ENCODE results near the gene PUS1. TPM values are rescaled to one million over a fixed set of nuclear protein-coding genes. Genes with fewer than 3 reads are reported as not detected.

The PUS1 gene
- total RNA-seq, 1 donor, result 4.5 TPM

DNA sequence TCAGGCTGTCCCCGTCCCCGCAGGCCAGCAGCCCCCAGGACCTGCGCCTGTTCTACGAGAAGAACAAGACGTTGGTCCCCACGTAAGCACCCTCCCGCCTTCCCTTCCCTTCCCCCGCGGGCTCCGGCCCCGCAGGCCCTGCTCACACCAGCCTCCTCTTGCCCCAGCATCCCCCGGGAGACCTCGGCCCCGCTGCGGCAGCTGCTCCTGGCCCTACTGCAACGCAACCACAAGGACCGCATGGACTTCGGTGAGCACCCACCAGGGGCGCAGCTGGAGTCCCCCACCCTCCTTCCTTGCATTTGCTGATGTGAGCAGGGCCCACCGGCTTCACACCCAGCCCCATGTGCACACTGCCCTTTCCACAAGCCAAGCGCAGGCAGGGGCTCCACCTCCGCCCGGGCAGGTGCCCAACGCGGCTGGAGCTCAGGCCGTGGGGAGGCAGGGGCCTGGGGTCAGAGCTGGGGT is 19.3 kb upstream of the PUS1 start:
- Histone ChIP-seq H3K4me1 (ENCODE audit: insufficient read depth, low read length) (no peaks in the 10 kb centered on the region), H3K27me3 (ENCODE audit: insufficient read depth, low read length) (no peaks in the 10 kb centered on the region), H3K9me3 (ENCODE audit: low read depth, low read length) (no peaks in the 10 kb centered on the region), H3K4me3 (ENCODE audit: low read length) (no peak overlapping the region)

DNA sequence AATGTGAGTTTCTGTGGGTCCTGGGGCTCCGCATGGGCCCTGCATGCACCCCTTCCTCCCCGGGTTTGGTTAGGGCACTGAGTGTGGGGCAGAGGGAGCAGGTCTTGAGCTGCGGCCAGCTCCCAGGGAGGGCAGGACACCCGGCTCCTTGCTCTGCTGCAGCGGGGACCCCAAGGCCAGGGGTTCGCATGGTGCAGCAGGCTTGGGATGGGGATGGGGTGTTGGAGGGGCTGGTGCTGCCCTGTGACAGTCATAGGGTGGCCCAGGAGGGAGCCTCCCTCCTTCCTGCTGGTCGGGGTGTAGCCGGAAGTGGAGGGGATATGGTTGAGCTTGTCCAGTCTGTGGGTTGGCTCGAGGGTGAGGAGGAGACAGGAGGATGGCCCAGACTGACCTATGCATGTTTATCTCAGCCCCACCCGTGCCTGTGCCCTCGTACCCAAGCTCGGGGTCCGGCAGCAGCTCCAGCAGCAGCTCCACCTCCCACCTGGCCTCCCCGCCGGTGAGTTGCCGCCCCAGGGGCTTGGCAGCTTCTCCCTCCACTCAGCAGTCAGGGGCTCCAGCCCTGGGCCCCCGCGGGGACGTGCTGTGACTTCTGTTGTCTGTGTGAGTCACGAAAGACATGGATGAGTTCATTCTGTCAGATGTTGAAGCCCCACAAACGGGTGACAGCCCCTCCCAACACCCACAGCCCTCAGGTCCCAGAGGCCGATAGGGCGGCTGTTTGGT is 18.6 kb upstream of the PUS1 start:
- H3K27me3 ChIP-seq (ENCODE audit: insufficient read depth, low read length), result no peaks in the 10 kb centered on the region
- H3K4me1 ChIP-seq (ENCODE audit: insufficient read depth, low read length), result no peaks in the 10 kb centered on the region
- no peak overlapping the region for H3K4me3 ChIP-seq (ENCODE audit: low read length)
- no peaks in the 10 kb centered on the region for H3K9me3 ChIP-seq (ENCODE audit: low read depth, low read length)

DNA sequence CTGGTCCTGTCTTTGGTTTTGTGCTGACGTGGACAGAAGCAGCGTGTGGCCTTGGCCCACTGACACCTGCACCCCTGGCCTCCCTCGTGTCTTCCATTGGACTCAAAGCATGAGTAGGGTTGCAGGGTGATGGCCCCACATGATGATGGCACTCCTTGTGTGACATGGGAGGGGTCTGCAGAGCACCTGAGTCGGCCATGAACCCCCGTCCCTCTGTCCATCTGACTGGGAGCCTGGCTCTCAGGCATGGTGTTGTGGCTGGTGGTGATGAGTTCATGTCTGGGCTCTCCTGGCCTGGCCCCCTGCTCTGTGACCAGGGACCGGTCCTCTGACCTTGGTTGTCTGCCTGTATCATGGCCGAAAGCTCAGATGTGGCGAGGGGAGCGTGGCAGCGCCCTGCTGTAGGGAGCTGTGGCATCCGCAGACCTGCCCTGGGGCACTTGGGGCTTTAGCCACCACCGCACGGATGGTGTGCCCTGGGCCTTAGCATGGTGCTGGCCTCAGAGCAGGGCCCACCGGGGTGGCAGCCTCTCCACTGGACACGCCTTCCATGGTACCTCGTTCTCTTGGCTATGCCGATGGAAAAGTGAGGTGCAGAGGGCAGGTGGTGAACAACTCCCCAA is 17.9 kb upstream of the PUS1 start:
- H3K27me3 ChIP-seq (ENCODE audit: insufficient read depth, low read length), result no peaks in the 10 kb centered on the region
- H3K4me3 ChIP-seq (ENCODE audit: low read length), result no peak overlapping the region
- H3K9me3 ChIP-seq (ENCODE audit: low read depth, low read length), result no peaks in the 10 kb centered on the region
- no peaks in the 10 kb centered on the region for H3K4me1 ChIP-seq (ENCODE audit: insufficient read depth, low read length)

DNA sequence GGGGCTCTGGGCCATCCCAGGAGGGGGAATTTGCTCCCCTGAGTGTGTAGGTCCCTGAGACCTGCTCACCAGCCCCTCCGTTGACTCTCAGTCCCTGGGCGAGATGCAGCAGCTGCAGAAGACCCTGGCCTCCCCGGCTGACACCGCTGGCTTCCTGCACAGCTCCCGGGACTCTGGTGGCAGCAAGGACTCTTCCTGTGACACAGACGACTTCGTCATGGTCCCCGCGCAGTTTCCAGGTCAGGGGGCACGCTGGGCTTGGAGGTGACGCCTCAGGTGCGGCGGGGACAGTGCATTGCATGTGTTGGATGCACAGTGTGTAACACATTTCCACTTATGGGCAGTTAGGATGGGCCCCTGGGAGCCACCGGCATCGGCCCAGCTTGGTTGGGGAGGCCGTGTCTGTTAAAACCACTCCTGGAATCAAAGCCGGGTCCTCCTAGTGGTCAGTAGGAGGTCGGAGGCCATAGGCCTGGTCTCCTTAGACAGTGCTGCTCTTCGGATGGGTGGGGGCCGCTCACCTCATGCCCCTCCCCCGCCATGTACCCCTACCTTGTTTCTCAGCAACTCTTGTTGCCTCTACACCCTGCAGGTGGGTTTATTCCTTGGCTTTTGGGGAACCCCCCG is 17.1 kb upstream of the PUS1 start:
- no peaks in the 10 kb centered on the region for H3K27me3 ChIP-seq (ENCODE audit: insufficient read depth, low read length)
- no peaks in the 10 kb centered on the region for H3K9me3 ChIP-seq (ENCODE audit: low read depth, low read length)
- H3K4me1 ChIP-seq (ENCODE audit: insufficient read depth, low read length), result no peaks in the 10 kb centered on the region
- no peak overlapping the region for H3K4me3 ChIP-seq (ENCODE audit: low read length)

DNA sequence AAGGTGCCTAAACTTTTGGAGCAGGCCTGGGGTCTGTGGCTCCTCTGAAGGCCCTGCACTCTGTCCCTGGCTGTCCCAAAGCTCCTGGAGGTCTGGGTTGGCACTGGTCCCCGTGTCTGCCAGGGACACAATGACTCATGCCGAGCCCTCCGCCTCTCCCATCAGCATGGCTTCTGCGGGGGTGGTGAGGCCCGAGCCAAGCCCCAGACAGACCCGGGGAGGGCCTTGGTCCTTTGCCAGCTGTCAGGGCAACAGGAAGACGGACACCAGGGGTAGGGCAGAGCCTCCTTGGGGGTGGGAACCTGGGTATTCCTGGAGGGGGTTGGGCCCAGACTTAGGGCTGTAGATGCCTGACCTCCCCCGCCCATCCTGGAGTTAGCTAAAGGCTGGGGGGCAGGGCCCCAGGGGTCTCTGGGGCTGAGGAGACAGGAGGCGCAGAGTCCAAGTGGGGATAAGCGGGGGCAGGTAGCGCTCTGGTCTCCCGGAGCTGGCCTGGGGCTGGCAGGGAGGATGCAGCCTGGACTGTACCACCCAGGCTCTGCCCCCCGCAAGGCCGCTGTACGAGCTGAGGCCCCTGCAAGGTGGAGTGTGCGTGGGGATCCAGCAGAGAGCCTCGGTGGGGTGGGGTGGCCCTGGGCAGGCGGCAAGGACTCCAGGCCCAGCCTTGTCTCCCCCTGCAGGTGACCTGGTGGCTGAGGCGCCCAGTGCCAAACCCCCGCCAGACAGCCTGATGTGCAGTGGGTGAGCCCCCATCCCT is 16.4 kb upstream of the PUS1 start:
- no peaks in the 10 kb centered on the region for H3K27me3 ChIP-seq (ENCODE audit: insufficient read depth, low read length)
- no peaks in the 10 kb centered on the region for H3K4me1 ChIP-seq (ENCODE audit: insufficient read depth, low read length)
- H3K9me3 ChIP-seq (ENCODE audit: low read depth, low read length), result no peaks in the 10 kb centered on the region
- no peak overlapping the region for H3K4me3 ChIP-seq (ENCODE audit: low read length)

DNA sequence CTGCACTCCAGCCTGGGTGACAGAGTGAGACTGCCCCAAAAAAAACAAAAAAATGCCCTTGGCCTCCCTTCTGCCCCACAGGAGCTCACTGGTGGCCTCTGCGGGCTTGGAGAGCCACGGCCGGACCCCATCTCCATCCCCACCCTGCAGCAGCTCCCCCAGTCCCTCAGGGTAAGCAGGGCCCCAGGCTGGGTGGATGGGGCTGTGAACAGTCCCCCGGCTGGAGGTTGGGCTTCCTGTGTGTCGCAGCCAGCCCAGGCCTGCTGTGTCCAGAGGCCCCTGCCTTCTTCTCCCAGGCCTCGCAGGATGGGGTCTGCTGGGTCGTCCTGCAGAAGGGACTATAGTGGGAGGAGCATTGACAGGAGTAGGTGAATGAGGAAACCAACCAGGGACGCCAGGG is 15.4 kb upstream of the PUS1 start:
- Histone ChIP-seq H3K27me3 (ENCODE audit: insufficient read depth, low read length) (no peaks in the 10 kb centered on the region), H3K4me3 (ENCODE audit: low read length) (no peak overlapping the region), H3K4me1 (ENCODE audit: insufficient read depth, low read length) (no peaks in the 10 kb centered on the region), H3K9me3 (ENCODE audit: low read depth, low read length) (no peaks in the 10 kb centered on the region)

DNA sequence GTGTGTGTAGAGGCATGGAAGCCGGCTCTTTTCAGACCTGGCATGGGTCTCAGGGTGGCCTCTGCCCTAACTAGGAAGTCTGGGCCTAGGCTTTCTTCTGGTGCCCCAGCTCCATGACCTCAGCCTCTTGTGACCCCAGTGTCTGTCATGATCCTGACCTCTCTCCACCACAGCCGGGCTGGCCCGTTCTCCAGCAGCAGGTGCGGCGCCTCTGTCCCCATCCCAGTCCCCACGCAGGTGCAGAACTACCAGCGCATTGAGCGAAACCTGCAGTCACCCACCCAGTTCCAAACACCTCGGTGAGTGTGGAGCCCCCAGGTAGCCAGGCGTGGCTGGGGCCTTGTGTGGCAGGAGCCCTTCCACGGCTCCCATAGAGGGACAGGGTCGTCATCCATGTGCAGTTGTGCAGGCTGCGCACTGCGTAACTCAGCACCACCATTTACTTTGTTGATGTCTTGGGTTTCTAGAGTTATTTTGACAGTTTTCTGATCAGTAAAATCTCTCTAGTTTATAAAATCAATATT is 14.8 kb upstream of the PUS1 start:
- H3K4me3 ChIP-seq (ENCODE audit: low read length), result no peak overlapping the region
- H3K27me3 ChIP-seq (ENCODE audit: insufficient read depth, low read length), result no peaks in the 10 kb centered on the region
- no peaks in the 10 kb centered on the region for H3K4me1 ChIP-seq (ENCODE audit: insufficient read depth, low read length)
- no peaks in the 10 kb centered on the region for H3K9me3 ChIP-seq (ENCODE audit: low read depth, low read length)

DNA sequence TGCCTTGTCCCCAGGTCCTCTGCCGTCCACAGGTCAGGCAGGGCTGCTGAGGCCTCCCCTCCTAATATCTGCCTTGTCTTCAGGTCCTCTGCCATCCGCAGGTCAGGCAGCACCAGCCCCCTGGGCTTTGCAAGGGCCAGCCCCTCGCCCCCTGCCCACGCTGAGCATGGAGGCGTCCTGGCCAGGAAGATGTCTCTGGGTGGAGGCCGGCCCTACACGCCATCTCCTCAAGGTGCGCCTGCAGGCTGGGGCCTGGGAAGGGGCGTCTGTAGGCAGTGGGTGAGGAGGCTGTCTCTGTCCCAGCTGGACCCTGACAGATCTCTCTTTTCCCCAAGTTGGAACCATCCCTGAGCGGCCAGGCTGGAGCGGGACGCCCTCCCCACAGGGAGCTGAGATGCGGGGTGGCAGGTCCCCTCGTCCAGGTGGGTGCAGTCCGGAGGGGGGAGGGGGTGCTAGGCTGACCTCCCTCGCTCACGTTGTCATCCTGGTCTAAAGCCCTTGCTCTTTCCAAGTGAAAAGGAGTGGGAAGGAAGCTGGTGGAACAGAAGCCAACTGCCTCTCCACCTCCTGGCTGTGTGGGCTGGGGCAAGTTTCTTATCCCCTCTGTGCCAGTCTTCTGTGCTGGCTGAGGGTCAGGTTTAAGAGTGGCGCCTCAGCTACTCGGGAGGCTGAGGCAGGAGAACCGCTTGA is 13.9 kb upstream of the PUS1 start:
- Histone ChIP-seq H3K27me3 (ENCODE audit: insufficient read depth, low read length) (no peaks in the 10 kb centered on the region), H3K4me1 (ENCODE audit: insufficient read depth, low read length) (no peaks in the 10 kb centered on the region), H3K4me3 (ENCODE audit: low read length) (no peak overlapping the region), H3K9me3 (ENCODE audit: low read depth, low read length) (no peaks in the 10 kb centered on the region)

DNA sequence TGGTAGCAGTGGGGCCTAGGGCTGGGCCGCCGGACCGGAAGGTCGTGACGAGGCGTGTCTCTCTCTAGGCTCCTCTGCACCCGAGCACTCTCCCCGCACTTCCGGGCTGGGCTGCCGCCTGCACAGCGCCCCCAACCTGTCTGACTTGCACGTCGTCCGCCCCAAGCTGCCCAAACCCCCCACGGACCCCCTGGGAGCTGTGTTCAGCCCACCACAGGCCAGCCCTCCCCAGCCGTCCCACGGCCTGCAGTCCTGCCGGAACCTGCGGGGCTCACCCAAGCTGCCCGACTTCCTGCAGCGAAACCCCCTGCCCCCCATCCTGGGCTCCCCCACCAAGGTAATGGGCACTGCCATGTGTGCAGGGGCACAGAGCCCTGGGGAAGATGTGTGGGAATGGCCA is 13.3 kb upstream of the PUS1 start:
- Histone ChIP-seq H3K4me3 (ENCODE audit: low read length) (no peak overlapping the region), H3K9me3 (ENCODE audit: low read depth, low read length) (no peaks in the 10 kb centered on the region), H3K4me1 (ENCODE audit: insufficient read depth, low read length) (no peaks in the 10 kb centered on the region), H3K27me3 (ENCODE audit: insufficient read depth, low read length) (no peaks in the 10 kb centered on the region)

DNA sequence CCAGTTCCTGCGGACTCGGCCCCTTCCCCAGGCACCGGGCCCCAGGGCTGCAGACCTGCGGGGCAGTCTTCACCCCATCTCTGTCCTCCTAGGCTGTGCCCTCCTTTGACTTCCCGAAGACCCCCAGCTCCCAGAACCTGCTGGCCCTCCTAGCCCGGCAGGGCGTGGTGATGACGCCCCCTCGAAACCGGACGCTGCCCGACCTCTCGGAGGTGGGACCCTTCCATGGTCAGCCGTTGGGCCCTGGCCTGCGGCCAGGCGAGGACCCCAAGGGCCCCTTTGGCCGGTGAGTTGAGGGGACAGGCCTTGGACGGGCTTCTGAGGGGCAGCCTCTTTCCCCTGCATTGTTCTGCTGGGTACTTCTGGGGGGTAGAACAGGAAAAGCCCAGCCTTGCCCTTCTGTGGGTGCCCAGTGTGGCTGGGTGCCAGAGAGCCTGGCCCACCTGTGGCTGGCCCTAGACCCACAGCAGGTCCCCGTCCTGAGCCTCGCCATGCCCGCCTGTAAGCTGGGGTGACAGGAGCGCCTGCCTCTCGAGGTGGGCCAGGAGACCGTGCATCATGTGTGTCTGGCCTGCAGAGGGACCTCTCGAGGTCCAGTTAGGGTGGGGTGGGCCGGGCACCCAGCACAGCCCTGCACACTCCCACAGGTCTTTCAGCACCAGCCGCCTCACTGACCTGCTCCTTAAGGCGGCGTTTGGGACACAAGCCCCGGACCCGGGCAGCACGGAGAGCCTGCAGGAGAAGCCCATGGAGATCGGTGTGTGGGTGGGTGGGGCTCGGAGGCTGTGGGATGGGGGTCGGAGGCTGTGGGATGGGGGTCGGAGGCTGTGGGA is 12.6 kb upstream of the PUS1 start:
- Histone ChIP-seq H3K9me3 (ENCODE audit: low read depth, low read length) (no peaks in the 10 kb centered on the region), H3K4me3 (ENCODE audit: low read length) (no peak overlapping the region), H3K27me3 (ENCODE audit: insufficient read depth, low read length) (no peaks in the 10 kb centered on the region), H3K4me1 (ENCODE audit: insufficient read depth, low read length) (no peaks in the 10 kb centered on the region)

DNA sequence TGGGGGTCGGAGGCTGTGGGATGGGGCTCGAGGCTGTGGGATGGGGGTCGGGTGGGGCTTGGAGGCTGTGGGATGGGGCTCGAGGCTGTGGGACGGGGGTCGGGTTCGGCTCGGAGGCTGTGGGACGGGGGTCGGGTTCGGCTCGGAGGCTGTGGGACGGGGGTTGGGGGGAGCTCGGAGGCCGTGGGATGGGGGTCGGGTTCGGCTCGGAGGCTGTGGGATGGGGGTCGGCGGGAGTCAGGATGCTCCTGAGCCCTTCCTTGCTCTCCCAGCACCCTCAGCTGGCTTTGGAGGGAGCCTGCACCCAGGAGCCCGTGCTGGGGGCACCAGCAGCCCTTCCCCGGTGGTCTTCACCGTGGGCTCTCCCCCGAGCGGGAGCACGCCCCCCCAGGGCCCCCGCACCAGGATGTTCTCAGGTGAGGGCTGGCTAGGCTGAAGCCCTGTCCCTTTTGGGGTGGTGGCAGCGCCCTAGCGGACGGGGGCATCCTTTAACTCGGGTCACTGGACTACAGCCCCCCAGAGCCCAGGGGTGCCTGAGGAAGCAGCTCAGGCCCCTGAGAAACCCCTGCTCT is 11.9 kb upstream of the PUS1 start:
- Histone ChIP-seq H3K4me1 (ENCODE audit: insufficient read depth, low read length) (no peaks in the 10 kb centered on the region), H3K27me3 (ENCODE audit: insufficient read depth, low read length) (no peaks in the 10 kb centered on the region), H3K9me3 (ENCODE audit: low read depth, low read length) (no peaks in the 10 kb centered on the region), H3K4me3 (ENCODE audit: low read length) (no peak overlapping the region)

DNA sequence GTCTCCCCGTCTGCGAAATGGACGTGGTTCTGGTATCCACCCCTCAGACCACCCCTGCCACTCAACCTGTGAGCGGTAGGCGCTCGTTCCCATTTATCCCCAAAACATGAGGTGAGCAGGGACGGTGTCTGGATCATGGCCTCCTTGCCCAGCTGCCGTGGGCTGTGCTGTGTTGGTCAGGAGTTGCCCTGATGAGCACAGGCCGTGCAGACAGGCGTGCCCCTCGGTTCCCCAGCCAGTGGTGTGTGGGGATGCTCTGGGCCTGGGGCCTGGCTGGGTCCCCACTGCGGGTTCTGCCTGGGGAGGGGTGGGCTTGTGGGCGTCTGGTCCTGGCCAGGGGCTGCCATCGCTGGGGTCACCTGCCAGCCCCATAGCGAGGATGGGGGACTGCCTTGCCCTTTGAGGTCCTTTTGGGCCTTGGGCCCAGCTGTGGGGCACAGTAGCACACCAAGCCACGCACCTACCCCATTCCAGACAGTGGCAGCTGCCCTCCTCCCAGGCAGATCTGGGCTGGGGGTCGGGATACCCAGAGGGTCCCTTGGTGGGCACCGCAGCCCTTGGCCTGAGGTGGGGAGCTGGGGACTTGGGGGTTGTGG is 11.3 kb upstream of the PUS1 start:
- H3K27me3 ChIP-seq (ENCODE audit: insufficient read depth, low read length), result no peaks in the 10 kb centered on the region
- H3K9me3 ChIP-seq (ENCODE audit: low read depth, low read length), result no peaks in the 10 kb centered on the region
- H3K4me3 ChIP-seq (ENCODE audit: low read length), result no peak overlapping the region
- H3K4me1 ChIP-seq (ENCODE audit: insufficient read depth, low read length), result no peaks in the 10 kb centered on the region

DNA sequence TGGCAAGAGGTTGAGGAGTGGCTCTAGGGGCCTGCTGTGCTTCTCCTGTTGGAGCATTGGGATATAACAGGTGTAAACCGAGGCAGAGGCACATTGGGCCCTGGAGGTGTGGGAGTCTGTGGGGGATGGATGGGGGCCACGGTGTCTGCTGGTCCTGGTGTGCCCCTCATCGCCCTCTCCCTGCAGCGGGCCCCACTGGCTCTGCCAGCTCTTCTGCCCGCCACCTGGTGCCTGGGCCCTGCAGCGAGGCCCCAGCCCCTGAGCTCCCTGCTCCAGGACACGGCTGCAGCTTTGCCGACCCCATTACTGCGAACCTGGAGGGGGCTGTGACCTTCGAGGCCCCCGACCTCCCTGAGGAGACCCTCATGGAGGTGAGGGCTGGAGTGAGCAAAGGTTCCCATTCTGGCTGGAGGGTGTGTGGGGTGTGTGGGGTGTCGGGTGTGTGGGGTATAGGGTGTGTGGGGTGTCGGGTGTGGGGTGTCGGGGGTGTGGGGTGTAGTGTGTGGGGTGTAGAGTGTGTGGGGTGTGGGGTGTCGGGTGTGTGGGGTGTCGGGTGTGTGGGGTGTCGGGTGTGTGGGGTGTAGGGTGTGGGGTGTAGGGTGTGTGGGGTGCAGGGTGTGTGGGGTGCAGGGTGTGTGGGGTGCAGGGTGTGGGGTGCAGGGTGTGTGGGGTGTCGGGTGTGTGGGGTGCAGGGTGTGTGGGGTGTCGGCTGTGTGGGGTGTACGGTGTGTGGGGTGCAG is 10.6 kb upstream of the PUS1 start:
- H3K9me3 ChIP-seq (ENCODE audit: low read depth, low read length), result no peaks in the 10 kb centered on the region
- H3K27me3 ChIP-seq (ENCODE audit: insufficient read depth, low read length), result no peaks in the 10 kb centered on the region
- no peak overlapping the region for H3K4me3 ChIP-seq (ENCODE audit: low read length)
- peaks cover 4% of the 10 kb centered on the region for H3K4me1 ChIP-seq (ENCODE audit: insufficient read depth, low read length)

Data from mononuclear cell (primary cell).